Upper lobe of left lung (tissue), 4 donors: Measurements from ENCODE around the gene FBRSL1.

Experiments used
- EP300 ChIP-seq, 4 donors: sonication (generic); formaldehyde crosslinking; IDR thresholded peaks; one replicate each; pipeline ENCODE4 v1.5.1; 2017; ENCODE audit warnings: antibody characterized with exemption in 4 of 4, control low read depth in 2 of 4
- POLR2A ChIP-seq, 4 donors: fragments of 450-650 bp; IDR thresholded peaks; one replicate each; pipeline ENCODE4 v1.5.1; 2016 to 2017; ENCODE audit warnings: antibody characterized with exemption in 4 of 4, mild to moderate bottlenecking in 2 of 4
- POLR2AphosphoS5 ChIP-seq, 2 donors: sonication (generic); formaldehyde crosslinking; IDR thresholded peaks; one replicate each; pipeline ENCODE4 v1.5.1; 2017; ENCODE audit warnings: antibody characterized with exemption in 2 of 2
- TF ChIP-seq, protein P1 (sequence below), 6 experiments: fragments of 450-650 bp in 4 of 6; fragments of 200-600 bp in 2 of 6; sonication (generic) in 2 of 6; IDR thresholded peaks; one replicate each; pipeline ENCODE4 v1.5.1; 2016 to 2019; ENCODE audit warnings: antibody characterized with exemption in 6 of 6

DNA sequence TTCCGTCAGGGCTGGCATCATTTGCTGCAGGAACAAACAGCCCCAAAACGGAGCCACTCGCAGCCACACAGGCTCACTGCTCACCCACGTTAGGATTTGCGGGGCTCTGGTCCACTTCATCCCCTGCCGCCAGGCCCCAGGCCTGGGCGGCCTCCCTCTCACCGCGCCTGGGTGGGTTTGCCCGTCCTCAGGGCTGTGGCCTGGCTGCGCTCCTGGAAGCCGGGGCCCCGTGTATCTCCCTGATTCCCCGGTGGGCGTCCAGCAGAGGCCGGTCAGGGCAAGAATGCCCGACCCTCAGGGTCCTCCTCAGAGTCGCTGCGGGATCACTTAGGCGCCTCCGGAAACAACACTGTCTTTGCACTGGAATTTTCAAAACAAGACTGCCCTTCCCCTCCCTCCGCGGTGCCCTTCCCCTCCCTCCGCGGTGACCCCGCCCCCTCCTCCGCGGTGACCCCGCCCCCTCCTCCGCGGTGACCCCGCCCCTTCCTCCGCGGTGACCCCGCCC, 15.7 kb upstream of the FBRSL1 start:
- TF ChIP-seq POLR2AphosphoS5 (IDR thresholded peaks at IDR 0.05) (no peak), POLR2A (IDR thresholded peaks at IDR 0.05) (no peak), EP300 (IDR thresholded peaks at IDR 0.05) (no peak)
- TF ChIP-seq, protein P1, sequence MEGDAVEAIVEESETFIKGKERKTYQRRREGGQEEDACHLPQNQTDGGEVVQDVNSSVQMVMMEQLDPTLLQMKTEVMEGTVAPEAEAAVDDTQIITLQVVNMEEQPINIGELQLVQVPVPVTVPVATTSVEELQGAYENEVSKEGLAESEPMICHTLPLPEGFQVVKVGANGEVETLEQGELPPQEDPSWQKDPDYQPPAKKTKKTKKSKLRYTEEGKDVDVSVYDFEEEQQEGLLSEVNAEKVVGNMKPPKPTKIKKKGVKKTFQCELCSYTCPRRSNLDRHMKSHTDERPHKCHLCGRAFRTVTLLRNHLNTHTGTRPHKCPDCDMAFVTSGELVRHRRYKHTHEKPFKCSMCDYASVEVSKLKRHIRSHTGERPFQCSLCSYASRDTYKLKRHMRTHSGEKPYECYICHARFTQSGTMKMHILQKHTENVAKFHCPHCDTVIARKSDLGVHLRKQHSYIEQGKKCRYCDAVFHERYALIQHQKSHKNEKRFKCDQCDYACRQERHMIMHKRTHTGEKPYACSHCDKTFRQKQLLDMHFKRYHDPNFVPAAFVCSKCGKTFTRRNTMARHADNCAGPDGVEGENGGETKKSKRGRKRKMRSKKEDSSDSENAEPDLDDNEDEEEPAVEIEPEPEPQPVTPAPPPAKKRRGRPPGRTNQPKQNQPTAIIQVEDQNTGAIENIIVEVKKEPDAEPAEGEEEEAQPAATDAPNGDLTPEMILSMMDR (IDR thresholded peaks at IDR 0.05): no peak
